Measurements from ENCODE around the gene ADAM17.

The ADAM17 gene

GRCh38 chr2:9445089-9445488, 110.5 kb downstream of the ADAM17 start:
- Mint-ChIP-seq H3K4me1 (ENCODE audit: low read depth) (peaks cover 6% of the 10 kb centered on the region), H3K27ac (peak overlapping the region; percentile 0), H3K4me3 (no peak overlapping the region), H3K9me3 (ENCODE audit: low read depth) (no peaks in the 10 kb centered on the region), H3K36me3 (peaks cover 22% of the 10 kb centered on the region), H3K27me3 (no peaks in the 10 kb centered on the region)

- Mint-ChIP-seq H3K9me3 (ENCODE audit: low read depth) (no peaks in the 10 kb centered on the region), H3K4me3 (no peak overlapping the region), H3K27ac (no peak overlapping the region), H3K36me3 (peaks cover 22% of the 10 kb centered on the region), H3K4me1 (ENCODE audit: low read depth) (peaks cover 6% of the 10 kb centered on the region), H3K27me3 (no peaks in the 10 kb centered on the region)
These were observed 112.1 kb downstream of the ADAM17 start for GRCh38 chr2:9443526-9443925.

GRCh38 chr2:9441556-9441955, 114.1 kb downstream of the ADAM17 start:
- Mint-ChIP-seq H3K4me1 (ENCODE audit: low read depth) (peaks cover 6% of the 10 kb centered on the region), H3K27ac (no peak overlapping the region), H3K36me3 (peaks cover 30% of the 10 kb centered on the region), H3K4me3 (no peak overlapping the region), H3K9me3 (ENCODE audit: low read depth) (no peaks in the 10 kb centered on the region), H3K27me3 (no peaks in the 10 kb centered on the region)

GRCh38 chr2:9440058-9440727, 115.4 kb downstream of the ADAM17 start:
- Mint-ChIP-seq H3K9me3 (ENCODE audit: low read depth) (no peaks in the 10 kb centered on the region), H3K4me1 (ENCODE audit: low read depth) (peaks cover 2% of the 10 kb centered on the region), H3K27me3 (no peaks in the 10 kb centered on the region), H3K4me3 (no peak overlapping the region), H3K36me3 (peaks cover 29% of the 10 kb centered on the region), H3K27ac (no peak overlapping the region)

GRCh38 chr2:9439536-9439935, 116.1 kb downstream of the ADAM17 start:
- Mint-ChIP-seq H3K4me3 (no peak overlapping the region), H3K36me3 (peaks cover 26% of the 10 kb centered on the region), H3K4me1 (ENCODE audit: low read depth) (no peaks in the 10 kb centered on the region), H3K9me3 (ENCODE audit: low read depth) (no peaks in the 10 kb centered on the region), H3K27ac (no peak overlapping the region), H3K27me3 (no peaks in the 10 kb centered on the region)

All from activated naive CD8-positive, alpha-beta T cell (primary cell).